ENCODE measurements around the gene HELZ. TPM values are rescaled to one million over a fixed set of nuclear protein-coding genes. Genes with fewer than 3 reads are reported as not detected.
"Not testable (repeated sequence)": the region's sequence is repeated elsewhere in the genome, so short reads cannot be mapped to it uniquely, and the experiment has no call there.

The HELZ gene
- total RNA-seq, 1 donor from 2014 or later = 65.8 TPM

GRCh38 chr17:67049025-67049739, 195.8 kb downstream of the HELZ start:
- no peak overlapping the region for H3K27ac Mint-ChIP-seq
- peaks cover 28% of the 10 kb centered on the region for H3K9me3 Mint-ChIP-seq
- DNase-seq (ENCODE audit: low spot score) = no peak
- intact Hi-C loops (cut with micrococcal nuclease) = no loop called here
- H3K36me3 Mint-ChIP-seq (ENCODE audit: low read depth) = peaks cover 2% of the 10 kb centered on the region
- no peak overlapping the region for H3K4me3 Mint-ChIP-seq
- peaks cover 1% of the 10 kb centered on the region for H3K27me3 Mint-ChIP-seq (ENCODE audit: insufficient read depth)
- H3K4me1 Mint-ChIP-seq (ENCODE audit: low read depth) = no peaks in the 10 kb centered on the region

- peaks cover 28% of the 10 kb centered on the region for H3K9me3 Mint-ChIP-seq
- H3K27me3 Mint-ChIP-seq (ENCODE audit: insufficient read depth) = peaks cover 1% of the 10 kb centered on the region
- peaks cover 2% of the 10 kb centered on the region for H3K36me3 Mint-ChIP-seq (ENCODE audit: low read depth)
- H3K4me3 Mint-ChIP-seq = no peak overlapping the region
- no peaks in the 10 kb centered on the region for H3K4me1 Mint-ChIP-seq (ENCODE audit: low read depth)
- no peak overlapping the region for H3K27ac Mint-ChIP-seq
- no peak for DNase-seq (ENCODE audit: low spot score)
- intact Hi-C loops (cut with micrococcal nuclease) = no loop called here
These were observed 197.6 kb downstream of the HELZ start for GRCh38 chr17:67047382-67047781.

DNA sequence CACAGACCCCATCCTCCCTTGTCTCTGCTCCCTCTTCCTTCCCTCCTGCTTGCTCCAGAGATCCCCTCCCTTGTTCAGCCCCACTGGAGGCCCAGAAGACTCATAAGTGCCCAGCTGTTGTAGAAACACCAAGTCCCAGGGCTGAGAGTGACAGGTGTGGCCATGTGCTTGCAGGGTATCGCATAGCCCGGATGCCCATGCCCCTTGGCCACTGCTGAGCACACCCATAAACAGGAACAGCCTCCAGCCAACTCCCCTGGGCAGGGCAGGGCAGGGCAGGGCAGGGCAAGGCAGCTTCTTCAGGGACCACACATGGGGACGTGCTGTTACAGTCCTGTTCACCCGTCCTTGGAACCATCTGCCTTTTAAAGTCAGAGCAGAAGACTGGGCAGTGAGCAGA, 198.6 kb downstream of the HELZ start:
- peaks cover 1% of the 10 kb centered on the region for H3K27me3 Mint-ChIP-seq (ENCODE audit: insufficient read depth)
- peaks cover 2% of the 10 kb centered on the region for H3K36me3 Mint-ChIP-seq (ENCODE audit: low read depth)
- intact Hi-C loops (cut with micrococcal nuclease) = no loop called here
- no peak overlapping the region for H3K4me3 Mint-ChIP-seq
- DNase-seq (ENCODE audit: low spot score) = no peak
- peaks cover 28% of the 10 kb centered on the region for H3K9me3 Mint-ChIP-seq
- H3K27ac Mint-ChIP-seq = no peak overlapping the region
- no peaks in the 10 kb centered on the region for H3K4me1 Mint-ChIP-seq (ENCODE audit: low read depth)

DNA sequence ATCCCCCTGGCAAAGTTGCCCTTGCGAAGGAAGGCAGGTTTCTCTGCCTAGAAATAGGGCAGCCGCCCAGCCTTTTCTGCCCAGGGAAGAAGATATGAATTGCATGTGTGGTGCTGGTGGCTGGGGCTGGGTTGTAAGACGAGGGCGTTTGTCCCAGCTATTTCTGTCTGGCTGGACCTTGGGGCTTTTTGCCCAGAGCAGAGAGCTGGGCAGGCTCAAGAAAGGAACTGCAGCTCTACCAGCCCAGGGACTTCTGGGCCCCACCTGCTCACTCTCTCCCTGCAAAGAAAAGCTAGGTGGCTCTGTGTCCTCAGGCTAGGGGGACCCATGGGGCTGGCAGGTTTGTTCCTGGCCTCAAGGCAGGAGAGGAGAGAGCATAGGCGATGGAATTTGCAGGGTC, 200.1 kb downstream of the HELZ start:
- no peak overlapping the region for H3K4me3 Mint-ChIP-seq
- H3K27ac Mint-ChIP-seq = no peak overlapping the region
- H3K27me3 Mint-ChIP-seq (ENCODE audit: insufficient read depth) = peaks cover 1% of the 10 kb centered on the region
- intact Hi-C loops (cut with micrococcal nuclease) = no loop called here
- no peak for DNase-seq (ENCODE audit: low spot score)
- peaks cover 28% of the 10 kb centered on the region for H3K9me3 Mint-ChIP-seq
- peaks cover 2% of the 10 kb centered on the region for H3K36me3 Mint-ChIP-seq (ENCODE audit: low read depth)
- H3K4me1 Mint-ChIP-seq (ENCODE audit: low read depth) = no peaks in the 10 kb centered on the region

GRCh38 chr17:67044016-67044772, 200.8 kb downstream of the HELZ start, which contains the start of gene CACNG1:
TSS of gene CACNG1 (plus strand) at chr17:67044554. CDS start at chr17:67044661, 107 bp downstream.
- Mint-ChIP-seq H3K27me3 (ENCODE audit: insufficient read depth) (no peaks in the 10 kb centered on the region), H3K9me3 (peaks cover 22% of the 10 kb centered on the region), H3K36me3 (ENCODE audit: low read depth) (peaks cover 2% of the 10 kb centered on the region), H3K4me3 (no peak within 1 kb of the TSS), H3K27ac (no peak within 1 kb of the TSS), H3K4me1 (ENCODE audit: low read depth) (no peaks in the 10 kb centered on the region)
- no peak for DNase-seq (ENCODE audit: low spot score)
- intact Hi-C loops (cut with micrococcal nuclease) = no loop called here

DNA sequence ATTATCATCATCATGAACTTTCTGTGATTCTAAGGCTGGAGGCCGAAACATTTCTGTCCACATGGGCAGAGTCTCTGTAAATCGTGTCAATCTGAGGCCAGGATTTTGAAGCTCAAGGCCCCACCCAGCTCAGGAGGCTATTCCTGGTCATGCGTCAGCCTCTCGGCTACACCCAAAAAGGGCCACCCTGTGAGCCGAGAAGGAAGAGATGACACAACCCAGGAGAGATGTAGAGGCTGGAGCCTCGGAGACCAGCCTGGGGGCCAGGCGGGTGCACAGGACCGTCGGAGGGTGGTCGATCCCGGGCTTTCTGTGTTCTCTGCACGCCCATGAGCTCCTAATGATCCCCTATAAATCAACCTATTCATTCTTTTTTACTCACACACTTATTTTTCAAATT, 201.7 kb downstream of the HELZ start:
- H3K9me3 Mint-ChIP-seq = peaks cover 12% of the 10 kb centered on the region
- no peak overlapping the region for H3K27ac Mint-ChIP-seq
- H3K27me3 Mint-ChIP-seq (ENCODE audit: insufficient read depth) = no peaks in the 10 kb centered on the region
- no peaks in the 10 kb centered on the region for H3K4me1 Mint-ChIP-seq (ENCODE audit: low read depth)
- intact Hi-C loops (cut with micrococcal nuclease) = no loop called here
- H3K4me3 Mint-ChIP-seq = no peak overlapping the region
- no peaks in the 10 kb centered on the region for H3K36me3 Mint-ChIP-seq (ENCODE audit: low read depth)
- no peak for DNase-seq (ENCODE audit: low spot score)

DNA sequence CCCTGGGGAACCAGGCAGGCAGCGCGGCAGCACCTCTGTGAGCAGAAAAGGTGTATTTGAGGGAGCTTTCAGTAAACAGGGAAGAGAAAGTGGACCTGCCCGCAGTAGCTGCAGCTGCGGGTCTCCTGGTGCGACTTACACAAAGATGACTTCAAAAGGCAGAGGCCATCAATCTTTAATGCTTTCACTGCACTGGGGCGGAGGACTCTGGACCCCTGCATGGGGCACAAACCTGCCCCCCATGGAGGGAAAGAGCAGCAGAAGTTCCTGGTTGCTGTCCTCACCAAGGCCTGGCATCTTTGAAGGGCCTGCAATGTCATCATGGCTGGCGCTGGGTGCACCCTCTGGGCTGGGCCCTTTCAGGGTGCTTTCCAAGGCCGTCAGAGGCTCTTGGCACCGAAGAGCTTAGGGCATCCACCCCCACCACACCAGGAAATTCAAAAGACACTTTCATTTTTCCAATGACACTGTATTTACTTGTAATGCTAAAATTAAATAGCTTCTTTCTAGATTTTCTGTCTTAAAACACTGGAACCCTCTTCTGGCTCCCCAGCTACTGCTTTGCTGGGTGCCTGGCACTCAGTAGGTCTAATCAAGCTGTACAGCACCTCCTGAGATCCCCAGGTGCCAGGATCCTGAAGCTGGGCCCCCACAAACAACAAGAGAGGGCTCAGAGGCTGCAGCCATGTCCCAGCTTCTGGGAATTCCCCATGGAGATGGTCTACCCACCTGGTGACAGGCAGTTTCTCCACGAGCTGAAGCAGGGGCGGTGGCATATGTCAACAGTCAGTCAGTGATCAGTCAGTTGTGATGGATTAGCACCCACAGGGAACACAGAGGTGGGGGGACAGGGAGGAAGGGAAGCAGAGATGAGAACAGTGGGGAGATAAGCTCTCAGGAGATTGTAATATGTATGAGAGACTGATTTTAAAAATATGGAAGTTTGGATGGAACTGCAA, 202.8 kb downstream of the HELZ start:
- Mint-ChIP-seq H3K9me3 (peaks cover 3% of the 10 kb centered on the region), H3K4me1 (ENCODE audit: low read depth) (no peaks in the 10 kb centered on the region), H3K36me3 (ENCODE audit: low read depth) (no peaks in the 10 kb centered on the region), H3K27ac (no peak overlapping the region), H3K4me3 (no peak overlapping the region), H3K27me3 (ENCODE audit: insufficient read depth) (no peaks in the 10 kb centered on the region)
- no peak for DNase-seq (ENCODE audit: low spot score)
- intact Hi-C loops (cut with micrococcal nuclease) = no loop called here

DNA sequence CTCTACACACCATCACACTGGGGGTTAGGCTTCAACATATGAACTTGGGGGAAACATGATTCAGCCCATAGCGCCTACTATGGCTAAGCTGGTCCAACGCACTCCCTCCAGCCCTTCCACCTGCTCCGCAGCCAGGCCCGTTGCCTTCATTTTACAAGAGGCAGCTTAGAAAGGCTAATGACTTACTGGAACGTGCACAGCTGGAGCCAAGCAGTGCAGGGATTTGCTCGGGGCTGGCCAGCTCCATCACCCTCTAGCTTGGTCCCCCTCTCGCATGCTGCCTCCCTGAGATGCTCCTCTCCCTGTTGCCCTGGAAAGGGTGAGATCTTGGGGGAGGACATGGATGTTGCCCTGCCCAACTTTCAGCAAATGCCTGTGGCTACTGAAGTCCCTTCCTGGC, 203.5 kb downstream of the HELZ start:
- Mint-ChIP-seq H3K4me3 (no peak overlapping the region), H3K9me3 (no peaks in the 10 kb centered on the region), H3K27me3 (ENCODE audit: insufficient read depth) (no peaks in the 10 kb centered on the region), H3K27ac (no peak overlapping the region), H3K36me3 (ENCODE audit: low read depth) (no peaks in the 10 kb centered on the region), H3K4me1 (ENCODE audit: low read depth) (no peaks in the 10 kb centered on the region)
- no peak for DNase-seq (ENCODE audit: low spot score)
- intact Hi-C loops (cut with micrococcal nuclease) = no loop called here

GRCh38 chr17:67041119-67041518, 203.9 kb downstream of the HELZ start:
- H3K4me1 Mint-ChIP-seq (ENCODE audit: low read depth); H3K4me3 Mint-ChIP-seq; H3K9me3 Mint-ChIP-seq; H3K36me3 Mint-ChIP-seq (ENCODE audit: low read depth); H3K27me3 Mint-ChIP-seq (ENCODE audit: insufficient read depth); H3K27ac Mint-ChIP-seq; DNase-seq (ENCODE audit: low spot score); intact Hi-C loops (cut with micrococcal nuclease): not testable (repeated sequence)

DNA sequence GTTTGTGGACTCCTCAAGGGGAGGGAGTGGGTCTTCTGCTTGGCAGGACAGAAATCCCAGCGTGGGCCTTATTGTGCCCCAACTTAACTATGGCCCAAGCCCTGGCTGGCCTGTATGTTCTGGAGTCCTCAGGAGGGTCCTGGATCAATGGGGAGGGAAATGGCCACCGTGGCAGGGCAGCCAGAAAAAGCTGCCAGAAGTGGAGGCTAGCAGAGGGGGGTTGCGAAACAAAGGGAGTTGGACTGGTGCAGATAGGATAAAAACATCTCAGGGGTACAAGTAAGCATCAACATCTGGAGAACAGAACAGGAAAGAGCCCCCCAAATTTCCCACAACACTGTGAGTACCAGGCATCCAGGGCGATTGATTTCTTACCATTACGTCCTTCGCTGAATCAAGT, 204.3 kb downstream of the HELZ start:
- Mint-ChIP-seq H3K36me3 (ENCODE audit: low read depth) (no peaks in the 10 kb centered on the region), H3K9me3 (no peaks in the 10 kb centered on the region), H3K27ac (no peak overlapping the region), H3K4me3 (no peak overlapping the region), H3K27me3 (ENCODE audit: insufficient read depth) (no peaks in the 10 kb centered on the region), H3K4me1 (ENCODE audit: low read depth) (no peaks in the 10 kb centered on the region)
- no peak for DNase-seq (ENCODE audit: low spot score)
- intact Hi-C loops (cut with micrococcal nuclease) = no loop called here

GRCh38 chr17:67038861-67039365, 206.1 kb downstream of the HELZ start:
- Mint-ChIP-seq H3K4me3 (no peak overlapping the region), H3K4me1 (ENCODE audit: low read depth) (no peaks in the 10 kb centered on the region), H3K36me3 (ENCODE audit: low read depth) (no peaks in the 10 kb centered on the region), H3K9me3 (no peaks in the 10 kb centered on the region), H3K27ac (no peak overlapping the region), H3K27me3 (ENCODE audit: insufficient read depth) (no peaks in the 10 kb centered on the region)
- DNase-seq (ENCODE audit: low spot score) = no peak
- intact Hi-C loops (cut with micrococcal nuclease) = no loop called here

- Mint-ChIP-seq H3K9me3 (no peaks in the 10 kb centered on the region), H3K4me1 (ENCODE audit: low read depth) (no peaks in the 10 kb centered on the region), H3K36me3 (ENCODE audit: low read depth) (no peaks in the 10 kb centered on the region), H3K27ac (peak overlapping the region; percentile 4), H3K4me3 (no peak overlapping the region), H3K27me3 (ENCODE audit: insufficient read depth) (no peaks in the 10 kb centered on the region)
- intact Hi-C loops (cut with micrococcal nuclease) = no loop called here
- no peak for DNase-seq (ENCODE audit: low spot score)
These were observed 209.6 kb downstream of the HELZ start for GRCh38 chr17:67035131-67036083.

Data from activated T-helper 1 cell treated with anti-CD3 and anti-CD28 coated beads, Interleukin-12 subunit alpha, Interleukin-12 subunit beta, Interleukin-2, Interleukin-4 antibody, amounts not matched to agents 30 ng/mL and 10 ng/mL and 1 ng/mL, durations not matched to agents 14 hours and 24 hours and 36 hours (primary cell).